ENCODE results near the gene TMOD1. TPM values are rescaled to one million over a fixed set of nuclear protein-coding genes. Genes with fewer than 3 reads are reported as not detected.

Gene TMOD1
- total and polyA plus RNA-seq, 10 of the 15 experiments (the other 5 are each of a cell fraction or from before 2014, with no cell fraction given) = 4.0 to 44.1 (median 15.4) TPM

- TF ChIP-seq CEBPB (IDR thresholded peaks at IDR 0.05; ENCODE audit: borderline replicate concordance in 1 of 2, low read depth in 2 of 2, low read length in 2 of 2) (no peak), ZBED1 (IDR thresholded peaks at IDR 0.05; ENCODE audit: borderline replicate concordance) (no peak), CHD1 (IDR thresholded peaks at IDR 0.05; ENCODE audit: low read depth, low read length) (no peak), ATF3 (IDR thresholded peaks at IDR 0.05; ENCODE audit: borderline replicate concordance, extremely low read depth, low read depth, low read length) (no peak), SMC3 (IDR thresholded peaks at IDR 0.05; ENCODE audit: borderline replicate concordance, low read length) (no peak), BMI1 (IDR thresholded peaks at IDR 0.05; ENCODE audit: borderline replicate concordance) (no peak), PAX8 (IDR thresholded peaks at IDR 0.05) (no peak), LARP7 (IDR thresholded peaks at IDR 0.05) (no peak; the same call in 1 of the 2 replicates), RUNX3 (IDR thresholded peaks at IDR 0.05; ENCODE audit: low read length) (no peak; the same call in 1 of the 2 replicates), IRF3 (IDR thresholded peaks at IDR 0.05) (0 out of 2 replicates have a peak, but pooled peaks have one; percentile 27), CREM (IDR thresholded peaks at IDR 0.05; ENCODE audit: low read depth) (peak; percentile 97), EGR1 (IDR thresholded peaks at IDR 0.05; ENCODE audit: borderline replicate concordance in 1 of 2, low read depth in 2 of 2, low read length in 2 of 2) (peak in 1 of 2 experiments; percentile 84; a peak in 2 of 3 replicates), ZNF207 (IDR thresholded peaks at IDR 0.05; ENCODE audit: borderline replicate concordance) (peak; percentile 50; the same call in 1 of the 2 replicates), JUND (IDR thresholded peaks at IDR 0.05; ENCODE audit: low read depth, low read length) (no peak), ETV6 (conservative IDR thresholded peaks at IDR 0.05 in 1 of 2, IDR thresholded peaks at IDR 0.05 in 1 of 2; ENCODE audit: borderline replicate concordance in 1 of 2, low read depth in 1 of 2) (no peak), TCF3 (IDR thresholded peaks at IDR 0.05; ENCODE audit: borderline replicate concordance, insufficient read depth, low read depth, low read length) (peak; percentile 76; the same call in 1 of the 2 replicates), EED (IDR thresholded peaks at IDR 0.05; ENCODE audit: low read depth) (peak; percentile 84), ASH2L (IDR thresholded peaks at IDR 0.05; ENCODE audit: borderline replicate concordance, low read depth) (no peak), KLF5 (IDR thresholded peaks at IDR 0.05; ENCODE audit: partially characterized antibody) (no peak), ZBTB40 (IDR thresholded peaks at IDR 0.05; ENCODE audit: borderline replicate concordance) (peak; percentile 96), ZNF622 (IDR thresholded peaks at IDR 0.05) (no peak), ZNF217 (IDR thresholded peaks at IDR 0.05) (no peak), NFIC (IDR thresholded peaks at IDR 0.05; ENCODE audit: low read depth, low read length) (no peak), TARDBP (IDR thresholded peaks at IDR 0.05; ENCODE audit: borderline replicate concordance) (no peak), SIN3A (IDR thresholded peaks at IDR 0.05; ENCODE audit: low read depth, low read length) (peak; percentile 56; the same call in 1 of the 2 replicates), CBX3 (IDR thresholded peaks at IDR 0.05; ENCODE audit: borderline replicate concordance, low read depth) (no peak)
Measured at GRCh38 chr9:97632985-97633858, 131.8 kb downstream of the TMOD1 start, which contains the start of the genes NCBP1 and TSTD2 (continued).
